ENCODE results near the gene HTR3B.
A peak's percentile ranks its signal among the peaks of the same experiment; 100 is the strongest.
"Not testable (repeated sequence)": the region's sequence is repeated elsewhere in the genome, so short reads cannot be mapped to it uniquely, and the experiment has no call there.

HTR3B gene

GRCh38 chr11:113875234-113876073, 29.1 kb upstream of the HTR3B start, which contains the start of gene USP28:
Gene USP28 (minus strand): TSS chr11:113875572. CDS start chr11:113875501, 71 bp downstream.
- H3K9me3 ChIP-seq (ENCODE audit: low read length) = no peaks in the 10 kb centered on the region
- peak within 1 kb of the TSS; percentile 93 for H2AFZ ChIP-seq (ENCODE audit: low read depth, low read length)
- H3K4me1 ChIP-seq (ENCODE audit: insufficient read depth, low read length) = peaks cover 24% of the 10 kb centered on the region
- no peaks in the 10 kb centered on the region for H3K27me3 ChIP-seq (ENCODE audit: insufficient read depth, low read length)
- H3K4me3 ChIP-seq (ENCODE audit: low read length) = peak within 1 kb of the TSS; percentile 72
- no peaks in the 10 kb centered on the region for H3K36me3 ChIP-seq (ENCODE audit: insufficient read depth, low read length)

DNA sequence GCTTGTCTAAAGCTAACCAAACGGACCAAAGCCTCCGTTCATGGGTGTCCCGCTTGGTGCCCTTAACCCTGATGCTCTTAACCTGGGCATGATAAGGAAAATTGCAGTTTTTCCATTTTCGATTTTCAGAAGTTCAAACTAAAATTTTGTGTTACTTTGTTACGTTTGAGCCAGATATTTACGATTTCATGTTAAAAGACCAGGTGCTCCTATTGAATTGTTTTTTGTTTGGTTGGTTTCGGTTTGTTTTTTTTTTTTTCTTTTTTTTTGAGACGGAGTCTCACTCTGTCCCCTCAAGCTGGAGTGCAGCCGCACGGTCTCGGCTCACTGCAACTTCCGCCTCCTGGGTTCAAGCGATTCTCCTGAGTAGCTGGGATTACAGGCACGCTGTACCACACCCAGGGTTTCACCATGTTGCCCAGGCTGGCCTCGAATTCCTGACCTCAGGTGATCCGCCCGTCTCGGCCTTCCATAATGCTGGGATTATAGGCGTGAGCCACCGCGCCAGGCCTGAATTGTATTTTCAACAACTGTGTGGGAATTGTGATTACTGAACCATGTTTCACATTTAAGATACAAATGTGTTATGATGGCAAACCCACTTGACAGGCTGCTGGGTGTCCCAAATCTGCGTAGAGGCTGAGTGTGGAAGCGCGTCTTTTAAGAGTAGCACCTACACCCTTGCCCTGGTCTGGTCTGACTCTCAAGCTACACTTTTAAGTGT, 28.4 kb upstream of the HTR3B start:
- Histone ChIP-seq H3K4me1 (ENCODE audit: insufficient read depth, low read length) (peaks cover 24% of the 10 kb centered on the region), H2AFZ (ENCODE audit: low read depth, low read length) (peak overlapping the region; percentile 55), H3K4me3 (ENCODE audit: low read length) (peak overlapping the region; percentile 69), H3K9me3 (ENCODE audit: low read length) (no peaks in the 10 kb centered on the region), H3K27me3 (ENCODE audit: insufficient read depth, low read length) (no peaks in the 10 kb centered on the region), H3K36me3 (ENCODE audit: insufficient read depth, low read length) (no peaks in the 10 kb centered on the region)

- Histone ChIP-seq H3K36me3 (ENCODE audit: insufficient read depth, low read length) (no peaks in the 10 kb centered on the region), H3K4me1 (ENCODE audit: insufficient read depth, low read length) (peaks cover 24% of the 10 kb centered on the region), H2AFZ (ENCODE audit: low read depth, low read length) (no peak overlapping the region), H3K9me3 (ENCODE audit: low read length) (no peaks in the 10 kb centered on the region), H3K4me3 (ENCODE audit: low read length) (no peak overlapping the region), H3K27me3 (ENCODE audit: insufficient read depth, low read length) (no peaks in the 10 kb centered on the region)
These were observed 27.6 kb upstream of the HTR3B start for GRCh38 chr11:113876798-113877669.

GRCh38 chr11:113877670-113878055, 26.9 kb upstream of the HTR3B start:
- H3K9me3 ChIP-seq (ENCODE audit: low read length) = no peaks in the 10 kb centered on the region
- H3K36me3 ChIP-seq (ENCODE audit: insufficient read depth, low read length) = no peaks in the 10 kb centered on the region
- H2AFZ ChIP-seq (ENCODE audit: low read depth, low read length) = no peak overlapping the region
- no peaks in the 10 kb centered on the region for H3K27me3 ChIP-seq (ENCODE audit: insufficient read depth, low read length)
- H3K4me1 ChIP-seq (ENCODE audit: insufficient read depth, low read length) = peaks cover 21% of the 10 kb centered on the region
- H3K4me3 ChIP-seq (ENCODE audit: low read length) = no peak overlapping the region

DNA sequence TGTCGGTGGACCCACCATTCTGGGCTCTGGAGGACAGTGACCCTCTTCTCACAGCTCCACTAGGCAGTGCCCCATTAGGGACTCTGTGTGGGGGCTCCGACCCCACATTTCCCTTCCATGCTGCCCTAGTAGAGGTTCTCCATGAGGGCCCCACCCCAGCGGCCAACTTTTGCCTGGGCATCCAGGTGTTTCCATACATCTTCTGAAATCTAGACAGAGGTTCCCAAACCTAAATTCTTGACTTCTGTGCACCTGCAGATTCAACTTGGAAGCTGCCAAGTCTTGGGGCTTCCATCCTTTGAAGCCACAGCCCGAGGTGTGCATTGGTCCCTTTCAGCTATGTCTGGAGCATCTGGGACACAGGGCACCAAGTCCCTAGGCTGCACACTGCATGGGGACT, 25.1 kb upstream of the HTR3B start:
- H3K4me3 ChIP-seq (ENCODE audit: low read length); H3K27me3 ChIP-seq (ENCODE audit: insufficient read depth, low read length); H3K9me3 ChIP-seq (ENCODE audit: low read length); H3K36me3 ChIP-seq (ENCODE audit: insufficient read depth, low read length); H2AFZ ChIP-seq (ENCODE audit: low read depth, low read length): not testable (repeated sequence)
- peaks cover 11% of the 10 kb centered on the region for H3K4me1 ChIP-seq (ENCODE audit: insufficient read depth, low read length)

- no peaks in the 10 kb centered on the region for H3K36me3 ChIP-seq (ENCODE audit: insufficient read depth, low read length)
- no peaks in the 10 kb centered on the region for H3K9me3 ChIP-seq (ENCODE audit: low read length)
- H3K27me3 ChIP-seq (ENCODE audit: insufficient read depth, low read length) = no peaks in the 10 kb centered on the region
- no peak overlapping the region for H2AFZ ChIP-seq (ENCODE audit: low read depth, low read length)
- H3K4me1 ChIP-seq (ENCODE audit: insufficient read depth, low read length) = peaks cover 6% of the 10 kb centered on the region
- H3K4me3 ChIP-seq (ENCODE audit: low read length) = no peak overlapping the region
These were observed 23.6 kb upstream of the HTR3B start for GRCh38 chr11:113880971-113881370.

GRCh38 chr11:113881856-113882255, 22.7 kb upstream of the HTR3B start:
- Histone ChIP-seq H3K4me1 (ENCODE audit: insufficient read depth, low read length) (no peaks in the 10 kb centered on the region), H2AFZ (ENCODE audit: low read depth, low read length) (no peak overlapping the region), H3K36me3 (ENCODE audit: insufficient read depth, low read length) (no peaks in the 10 kb centered on the region), H3K9me3 (ENCODE audit: low read length) (no peaks in the 10 kb centered on the region), H3K27me3 (ENCODE audit: insufficient read depth, low read length) (no peaks in the 10 kb centered on the region), H3K4me3 (ENCODE audit: low read length) (no peak overlapping the region)

GRCh38 chr11:113884361-113884836, 20.2 kb upstream of the HTR3B start:
- Histone ChIP-seq H3K27me3 (ENCODE audit: insufficient read depth, low read length) (no peaks in the 10 kb centered on the region), H3K4me3 (ENCODE audit: low read length) (no peak overlapping the region), H2AFZ (ENCODE audit: low read depth, low read length) (no peak overlapping the region), H3K36me3 (ENCODE audit: insufficient read depth, low read length) (no peaks in the 10 kb centered on the region), H3K4me1 (ENCODE audit: insufficient read depth, low read length) (no peaks in the 10 kb centered on the region), H3K9me3 (ENCODE audit: low read length) (no peaks in the 10 kb centered on the region)

DNA sequence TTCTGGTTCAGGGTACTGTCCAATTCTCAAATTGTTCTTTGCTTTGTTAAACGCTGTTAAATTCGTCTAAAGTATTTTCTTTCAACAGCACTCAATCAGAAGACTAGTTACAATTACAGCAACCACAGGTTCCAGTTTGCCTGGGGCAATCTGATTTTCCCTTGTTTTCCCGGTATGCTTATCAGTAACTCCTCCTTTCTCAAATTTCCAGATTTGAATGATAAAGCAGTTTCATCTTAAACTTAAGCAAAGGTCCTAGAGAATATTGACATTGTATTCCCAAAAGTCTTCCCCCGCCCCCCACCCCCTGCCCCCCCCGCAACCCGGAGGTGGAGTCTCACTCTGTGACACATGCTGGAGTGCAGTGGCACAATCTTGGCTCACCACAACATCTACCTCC, 18.7 kb upstream of the HTR3B start:
- Histone ChIP-seq H3K9me3 (ENCODE audit: low read length) (no peaks in the 10 kb centered on the region), H3K4me1 (ENCODE audit: insufficient read depth, low read length) (no peaks in the 10 kb centered on the region), H3K36me3 (ENCODE audit: insufficient read depth, low read length) (no peaks in the 10 kb centered on the region), H2AFZ (ENCODE audit: low read depth, low read length) (no peak overlapping the region), H3K27me3 (ENCODE audit: insufficient read depth, low read length) (no peaks in the 10 kb centered on the region), H3K4me3 (ENCODE audit: low read length) (no peak overlapping the region)

GRCh38 chr11:113888848-113889247, 15.7 kb upstream of the HTR3B start:
- H3K9me3 ChIP-seq (ENCODE audit: low read length) = no peaks in the 10 kb centered on the region

DNA sequence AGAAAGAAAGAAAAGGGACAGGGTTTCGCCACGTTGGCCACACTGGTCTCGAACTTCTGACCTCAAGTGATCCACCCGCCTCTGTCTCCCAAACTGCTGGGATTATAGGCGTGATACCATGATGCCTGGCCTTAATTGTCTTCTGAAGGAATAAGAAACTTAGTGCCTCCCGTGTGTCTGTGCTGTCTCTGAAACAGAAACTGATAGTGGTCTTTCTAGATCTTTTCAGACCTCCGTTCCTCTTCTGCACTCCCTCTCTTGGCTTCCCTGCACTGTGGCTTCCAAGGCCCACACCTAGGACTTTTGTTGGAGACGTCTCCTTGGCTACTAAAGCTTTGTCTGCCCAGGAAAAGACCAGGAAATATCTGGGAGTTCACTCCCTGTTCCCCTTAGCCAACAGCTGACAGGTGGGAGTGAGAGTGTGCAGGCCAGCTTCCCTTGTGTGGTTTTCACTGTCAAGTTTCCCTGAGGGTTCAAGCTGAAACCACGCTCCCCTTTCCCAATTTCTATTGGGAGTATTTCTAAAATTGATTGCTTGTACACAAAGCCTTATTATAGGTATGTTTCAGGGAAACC, 10.1 kb upstream of the HTR3B start:
- Histone ChIP-seq H3K36me3 (ENCODE audit: insufficient read depth, low read length) (no peaks in the 10 kb centered on the region), H3K9me3 (ENCODE audit: low read length) (no peaks in the 10 kb centered on the region), H2AFZ (ENCODE audit: low read depth, low read length) (no peak overlapping the region), H3K27me3 (ENCODE audit: insufficient read depth, low read length) (no peaks in the 10 kb centered on the region), H3K4me3 (ENCODE audit: low read length) (no peak overlapping the region), H3K4me1 (ENCODE audit: insufficient read depth, low read length) (no peaks in the 10 kb centered on the region)

More at GRCh38 chr11:113888848-113889247, 15.7 kb upstream of the HTR3B start:
- H3K4me1 ChIP-seq (ENCODE audit: insufficient read depth, low read length) = no peaks in the 10 kb centered on the region
- H3K4me3 ChIP-seq (ENCODE audit: low read length) = no peak overlapping the region
- no peak overlapping the region for H2AFZ ChIP-seq (ENCODE audit: low read depth, low read length)
- no peaks in the 10 kb centered on the region for H3K27me3 ChIP-seq (ENCODE audit: insufficient read depth, low read length)
- no peaks in the 10 kb centered on the region for H3K36me3 ChIP-seq (ENCODE audit: insufficient read depth, low read length)

GRCh38 chr11:113895367-113896155, 9.0 kb upstream of the HTR3B start:
- no peaks in the 10 kb centered on the region for H3K4me1 ChIP-seq (ENCODE audit: insufficient read depth, low read length)
- no peak overlapping the region for H3K4me3 ChIP-seq (ENCODE audit: low read length)
- H3K36me3 ChIP-seq (ENCODE audit: insufficient read depth, low read length) = no peaks in the 10 kb centered on the region
- H3K9me3 ChIP-seq (ENCODE audit: low read length) = no peaks in the 10 kb centered on the region
- H3K27me3 ChIP-seq (ENCODE audit: insufficient read depth, low read length) = no peaks in the 10 kb centered on the region
- H2AFZ ChIP-seq (ENCODE audit: low read depth, low read length) = no peak overlapping the region

Measured in neuron (in vitro differentiated cells).